CD4-positive, alpha-beta memory T cell (primary cell): Measurements from ENCODE around the gene B9D2. TPM values are rescaled to one million over a fixed set of nuclear protein-coding genes. Genes with fewer than 3 reads are reported as not detected.
A peak's percentile ranks its signal among the peaks of the same experiment; 100 is the strongest.
"Not testable (repeated sequence)": the region's sequence is repeated elsewhere in the genome, so short reads cannot be mapped to it uniquely, and the experiment has no call there.

Source experiments
- CTCF ChIA-PET: fragments of 350-600 bp; sonication (Branson Sonifier 250); formaldehyde crosslinking; loops from one replicate; lab custom pipeline; 2021; ENCODE audit warnings: inconsistent platforms; ENCODE audit not compliant: partially characterized antibody; lab: Charles Lee
- POLR2A ChIA-PET: fragments of 350-600 bp; sonication (Branson Sonifier 250); formaldehyde crosslinking; loops from one replicate; lab custom pipeline; 2021; ENCODE audit not compliant: partially characterized antibody; lab: Charles Lee
- DNase-seq, 5 donors: peaks; one replicate each; pipeline versions ENCODE4 v3.0.0 to v3.0.0-alpha.2; 2020 to 2022; ENCODE audit warnings: mixed read lengths in 1 of 5
- H3K27ac ChIP-seq: one replicate; pipeline ENCODE4 v1.7.0; 2013; ENCODE audit warnings: low read depth, low read length
- H3K27me3 ChIP-seq: 2 replicates; pipeline ENCODE4 v1.7.0; 2013; ENCODE audit warnings: mild to moderate bottlenecking, low read length, moderate library complexity; ENCODE audit not compliant: insufficient read depth
- H3K36me3 ChIP-seq: 2 replicates; pipeline ENCODE4 v1.7.0; 2013; ENCODE audit warnings: mild to moderate bottlenecking, low read length, moderate library complexity; ENCODE audit not compliant: insufficient read depth
- H3K4me1 ChIP-seq: 2 replicates; pipeline ENCODE4 v1.7.0; 2013; ENCODE audit warnings: mild to moderate bottlenecking, low read length, moderate library complexity; ENCODE audit not compliant: insufficient read depth
- H3K4me3 ChIP-seq, 2 donors: one replicate each; pipeline ENCODE4 v1.7.0; 2013; ENCODE audit warnings: low read length in 2 of 2, mild to moderate bottlenecking in 1 of 2
- H3K9me3 ChIP-seq, 2 donors: one replicate each; pipeline ENCODE4 v1.7.0; 2013; ENCODE audit warnings: low read length in 2 of 2, control low read depth in 1 of 2; ENCODE audit not compliant: control insufficient read depth in 1 of 2
- H3K27ac Mint-ChIP-seq, 7 donors: one replicate each; pipeline ENCODE4 v1.8.0; 2020 to 2021; ENCODE audit warnings: mixed read lengths in 7 of 7, mild to moderate bottlenecking in 6 of 7, inconsistent platforms in 3 of 7, moderate library complexity in 3 of 7
- H3K27me3 Mint-ChIP-seq, 2 donors: one replicate each; pipeline ENCODE4 v1.8.0; 2020 to 2021; ENCODE audit warnings: mixed read lengths in 2 of 2
- H3K36me3 Mint-ChIP-seq, 2 donors: one replicate each; pipeline ENCODE4 v1.8.0; 2020 to 2021; ENCODE audit warnings: mixed read lengths in 2 of 2, inconsistent platforms in 1 of 2, mild to moderate bottlenecking in 1 of 2
- H3K4me1 Mint-ChIP-seq, 4 donors: one replicate each; pipeline ENCODE4 v1.8.0; 2020 to 2021; ENCODE audit warnings: mixed read lengths in 4 of 4, mild to moderate bottlenecking in 1 of 4
- H3K4me3 Mint-ChIP-seq, 8 donors: one replicate each; pipeline ENCODE4 v1.8.0; 2020 to 2021; ENCODE audit warnings: mixed read lengths in 8 of 8, mild to moderate bottlenecking in 7 of 8, moderate library complexity in 6 of 8, inconsistent platforms in 3 of 8
- H3K9me3 Mint-ChIP-seq, 8 donors: one replicate each; pipeline ENCODE4 v1.8.0; 2020 to 2021; ENCODE audit warnings: mixed read lengths in 8 of 8, mild to moderate bottlenecking in 5 of 8, inconsistent platforms in 3 of 8, moderate library complexity in 1 of 8
- intact Hi-C: fragments of 100-400 bp; cut with micrococcal nuclease; formaldehyde crosslinking; loops from one replicate; pipeline ENCODE4 v1.15.1; 2023
- polyA plus RNA-seq, 2 donors: library from polyadenylated mRNA; unstranded; fragments of 300-500 nt; fragmentation: Illumina TruSeq; gene quantifications; one replicate each; pipeline ENCODE4 v1.2.3, GENCODE V29; 2021
- total RNA-seq, 2 experiments: library from RNA; stranded (reverse); gene quantifications; one replicate each; pipeline ENCODE4 v1.2.3, GENCODE V29; 2021

The B9D2 gene
- total and polyA plus RNA-seq, 4 experiments from 2014 or later: 11.6 to 22.4 (median 14.0) TPM

DNA sequence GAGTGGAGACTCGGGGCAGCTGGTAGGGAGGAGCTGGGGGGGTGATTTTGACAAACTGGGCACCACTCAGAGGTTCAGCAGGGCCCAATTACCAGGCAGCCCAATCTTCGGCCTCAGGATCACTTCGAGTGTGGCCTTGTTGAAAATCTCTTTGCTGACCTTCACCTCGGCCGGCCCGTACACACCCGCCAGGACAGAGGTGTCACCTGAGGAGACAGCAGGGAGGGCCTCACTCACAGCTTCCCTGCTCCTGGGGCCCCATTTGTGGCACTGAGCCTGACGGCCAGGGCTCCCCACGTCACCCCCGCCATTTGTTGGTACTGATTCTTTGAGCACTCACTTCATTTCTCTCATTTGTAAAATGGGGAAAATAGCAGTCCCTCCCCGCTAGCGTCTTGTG lies 28.8 kb upstream of the B9D2 start:
- Histone ChIP-seq H3K27ac (no peak overlapping the region), H3K4me3 (no peak overlapping the region), H3K4me1 (peaks cover 17% of the 10 kb centered on the region), H3K9me3 (no peaks in the 10 kb centered on the region), H3K36me3 (peaks cover 34% of the 10 kb centered on the region), H3K27me3 (no peaks in the 10 kb centered on the region)
- H3K9me3 Mint-ChIP-seq: no peaks in the 10 kb centered on the region
- peak overlapping the region in 2 of 7 donors; percentile 64 to 84 for H3K27ac Mint-ChIP-seq
- DNase-seq: no peak
- H3K4me1 Mint-ChIP-seq: peaks cover 12 to 28% (median 20%) of the 10 kb centered on the region in 4 donors
- H3K27me3 Mint-ChIP-seq: no peaks in the 10 kb centered on the region
- H3K4me3 Mint-ChIP-seq: no peak overlapping the region
- POLR2A ChIA-PET: interaction anchor here (1.2 kb wide), 1 partner anchor 8 kb away, joined by 3 read pairs; no protein-coding TSS in a partner anchor
- H3K36me3 Mint-ChIP-seq: peaks cover 12 to 36% of the 10 kb centered on the region in 2 donors
- CTCF ChIA-PET: no interaction called here
- intact Hi-C loops: no loop called here

DNA sequence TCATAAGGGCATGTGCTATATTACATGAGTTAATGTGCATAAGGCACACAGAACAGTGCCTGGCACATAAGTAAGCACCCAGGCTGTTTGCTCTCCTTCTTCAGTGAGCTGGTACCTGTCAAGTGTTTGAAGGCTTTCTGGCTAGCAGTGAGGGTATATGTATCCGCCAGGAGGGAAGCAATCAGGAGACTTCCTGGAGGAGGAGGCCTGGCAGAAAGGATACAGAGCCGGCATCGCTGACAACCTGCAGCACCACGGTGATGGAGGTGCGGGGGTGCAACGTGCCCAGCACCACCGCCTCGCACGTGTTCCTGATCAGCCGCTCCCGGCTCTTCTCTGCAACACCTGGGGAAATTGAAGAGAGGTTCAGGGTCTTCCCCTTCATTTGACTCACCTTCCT lies 27.7 kb upstream of the B9D2 start:
- Histone ChIP-seq H3K4me1 (peaks cover 14% of the 10 kb centered on the region), H3K9me3 (no peaks in the 10 kb centered on the region), H3K27ac (no peak overlapping the region), H3K4me3 (no peak overlapping the region), H3K27me3 (no peaks in the 10 kb centered on the region), H3K36me3 (peaks cover 34% of the 10 kb centered on the region)
- ChIA-PET POLR2A (no interaction called here), CTCF (no interaction called here)
- no peaks in the 10 kb centered on the region for H3K27me3 Mint-ChIP-seq
- H3K36me3 Mint-ChIP-seq: peaks cover 12 to 30% of the 10 kb centered on the region in 2 donors
- H3K4me1 Mint-ChIP-seq: peaks cover 9 to 16% (median 14%) of the 10 kb centered on the region in 4 donors
- intact Hi-C loops: no loop called here
- no peaks in the 10 kb centered on the region for H3K9me3 Mint-ChIP-seq
- no peak overlapping the region for H3K27ac Mint-ChIP-seq
- H3K4me3 Mint-ChIP-seq: no peak overlapping the region
- DNase-seq: no peak

GRCh38 chr19:41386442-41386841 lies 22.5 kb upstream of the B9D2 start:
- CTCF ChIA-PET: no interaction called here
- Histone ChIP-seq H3K4me1 (no peaks in the 10 kb centered on the region), H3K36me3 (peaks cover 26% of the 10 kb centered on the region), H3K27me3 (no peaks in the 10 kb centered on the region), H3K4me3 (no peak overlapping the region), H3K9me3 (no peaks in the 10 kb centered on the region), H3K27ac (no peak overlapping the region)
- Mint-ChIP-seq H3K4me3 (no peak overlapping the region), H3K4me1 (peaks cover 0 to 4% (median 0%) of the 10 kb centered on the region in 4 donors), H3K27me3 (no peaks in the 10 kb centered on the region), H3K9me3 (no peaks in the 10 kb centered on the region), H3K27ac (peak overlapping the region in 1 of 7 donors; percentile 74), H3K36me3 (peaks cover 5 to 36% of the 10 kb centered on the region in 2 donors)
- intact Hi-C loops: no loop called here
- DNase-seq: no peak
- POLR2A ChIA-PET: interaction anchor here (0.6 to 1.6 kb wide), 2 partner anchors 17 to 22 kb away, joined by 3 to 5 read pairs; partner anchors contain the start of gene B9D2

DNA sequence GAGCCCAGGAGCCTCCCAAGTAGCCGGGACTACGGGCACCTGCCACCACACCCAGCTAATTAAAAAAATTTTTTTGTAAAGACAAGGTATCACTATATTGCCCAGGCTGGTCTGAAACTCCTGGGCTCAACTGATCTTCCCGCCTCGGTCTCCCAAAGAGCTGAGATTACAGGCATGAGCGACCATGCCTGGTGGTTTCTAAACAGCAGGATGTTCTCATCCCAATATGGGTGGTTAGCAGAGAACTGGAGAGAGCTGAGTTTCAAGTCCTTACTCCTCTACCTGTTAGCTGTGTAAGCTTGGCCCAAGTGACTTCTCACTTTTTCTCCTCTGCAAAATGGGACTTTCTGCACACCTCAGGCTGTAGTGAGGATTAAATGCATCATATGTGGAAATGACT lies 20.4 kb upstream of the B9D2 start:
- intact Hi-C loops: no loop called here
- no peak overlapping the region for H3K4me3 ChIP-seq
- H3K4me3 Mint-ChIP-seq: no peak overlapping the region
- peak overlapping the region in 2 of 7 donors; percentile 23 to 32 for H3K27ac Mint-ChIP-seq
- H3K4me1 ChIP-seq: no peaks in the 10 kb centered on the region
- ChIA-PET CTCF (interaction anchor here (0.7 to 0.8 kb wide), 3 partner anchors 11 to 64 kb away, joined by 3 read pairs; partner anchors contain the start of gene DMAC2), POLR2A (interaction anchor here (1.0 kb wide), 1 partner anchor 9 kb away, joined by 3 read pairs; no protein-coding TSS in a partner anchor)
- H3K36me3 ChIP-seq: peaks cover 10% of the 10 kb centered on the region
- no peak overlapping the region for H3K27ac ChIP-seq
- H3K27me3 ChIP-seq: no peaks in the 10 kb centered on the region
- H3K9me3 ChIP-seq: no peaks in the 10 kb centered on the region
- H3K36me3 Mint-ChIP-seq: peaks cover 0 to 21% of the 10 kb centered on the region in 2 donors
- H3K4me1 Mint-ChIP-seq: peaks cover 0 to 4% (median 0%) of the 10 kb centered on the region in 4 donors
- no peaks in the 10 kb centered on the region for H3K27me3 Mint-ChIP-seq
- no peaks in the 10 kb centered on the region for H3K9me3 Mint-ChIP-seq
- no peak for DNase-seq

DNA sequence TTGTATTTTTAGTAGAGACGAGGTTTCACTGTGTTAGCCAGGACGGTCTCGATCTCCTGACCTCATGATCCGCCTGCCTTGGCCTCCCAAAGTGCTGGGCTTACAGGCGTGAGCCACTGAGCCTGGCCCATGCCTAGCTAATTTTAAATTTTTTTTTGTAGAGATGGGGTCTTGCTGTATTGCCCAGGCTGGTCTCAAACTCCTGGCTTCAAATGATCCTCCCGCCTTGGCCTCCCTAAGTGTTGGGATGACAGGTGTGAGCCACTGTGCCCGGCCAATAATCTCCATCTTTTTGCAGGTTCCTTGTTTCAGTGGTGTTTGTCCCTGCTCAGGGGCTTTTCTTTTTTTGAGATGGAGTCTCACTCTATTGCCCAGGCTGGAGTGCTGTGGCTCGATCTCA lies 17.6 kb upstream of the B9D2 start:
- H3K9me3 ChIP-seq, H3K36me3 ChIP-seq, H3K27me3 ChIP-seq, H3K27ac ChIP-seq, H3K4me3 Mint-ChIP-seq, H3K9me3 Mint-ChIP-seq, DNase-seq, CTCF ChIA-PET, intact Hi-C loops, H3K4me1 ChIP-seq, H3K4me3 ChIP-seq, H3K27me3 Mint-ChIP-seq: not testable (repeated sequence)
- POLR2A ChIA-PET: interaction anchor here (0.6 kb wide), 1 partner anchor 23 kb away, joined by 5 read pairs; no protein-coding TSS in a partner anchor
- Mint-ChIP-seq H3K4me1 (peaks cover 5 to 13% (median 8%) of the 10 kb centered on the region in 4 donors), H3K36me3 (peaks cover 0 to 14% of the 10 kb centered on the region in 2 donors), H3K27ac (peak overlapping the region in 1 of 7 donors; percentile 8)

DNA sequence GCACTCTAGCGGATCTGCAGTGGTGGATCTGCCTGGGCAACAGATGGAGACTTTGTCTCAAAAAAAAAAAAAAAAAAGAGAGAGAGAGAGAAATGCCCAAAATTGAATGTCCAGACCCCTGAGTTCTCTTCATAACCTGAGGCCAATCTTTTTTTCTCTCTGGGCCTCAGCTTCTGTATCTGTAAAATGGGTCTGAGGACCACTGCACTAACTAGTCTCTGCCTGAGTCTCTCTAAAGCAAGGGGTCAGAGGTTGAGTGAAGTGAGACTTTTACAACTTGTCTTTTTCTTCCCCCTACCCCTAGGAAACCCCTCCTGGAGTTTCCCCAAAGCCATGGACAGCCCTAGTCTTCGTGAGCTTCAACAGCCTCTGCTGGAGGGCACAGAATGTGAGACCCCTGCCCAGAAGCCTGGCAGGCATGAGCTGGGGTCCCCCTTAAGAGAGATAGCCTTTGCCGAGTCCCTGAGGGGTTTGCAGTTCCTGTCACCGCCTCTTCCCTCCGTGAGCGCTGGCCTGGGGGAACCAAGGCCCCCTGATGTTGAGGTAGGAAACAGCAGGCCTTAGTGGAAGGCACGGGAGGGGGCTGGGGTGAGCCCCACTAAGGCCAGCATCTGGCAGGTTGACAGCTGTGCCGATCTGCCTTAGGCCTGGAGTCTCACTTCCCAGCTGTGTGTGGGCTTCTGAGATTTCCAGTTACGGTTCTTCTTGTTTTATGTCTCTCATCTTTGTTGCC lies 14.2 kb upstream of the B9D2 start:
- Histone ChIP-seq H3K9me3 (no peaks in the 10 kb centered on the region), H3K27ac (no peak overlapping the region), H3K4me3 (no peak overlapping the region), H3K36me3 (peaks cover 3% of the 10 kb centered on the region), H3K4me1 (peaks cover 7% of the 10 kb centered on the region), H3K27me3 (no peaks in the 10 kb centered on the region)
- ChIA-PET POLR2A (interaction anchor here (3.5 kb wide), 1 partner anchor 14 kb away, joined by 11 read pairs; the partner anchor contains the start of gene B9D2), CTCF (interaction anchor here (1.0 to 1.8 kb wide), 2 partner anchors 14 to 72 kb away, joined by 4 read pairs; partner anchors contain the start of gene B9D2)
- peak overlapping the region in 2 of 7 donors; percentile 19 to 66 for H3K27ac Mint-ChIP-seq
- H3K4me3 Mint-ChIP-seq: no peak overlapping the region
- DNase-seq: no peak
- no peaks in the 10 kb centered on the region for H3K9me3 Mint-ChIP-seq
- no peaks in the 10 kb centered on the region for H3K27me3 Mint-ChIP-seq
- H3K4me1 Mint-ChIP-seq: peaks cover 11 to 16% (median 12%) of the 10 kb centered on the region in 4 donors
- intact Hi-C loops: no loop called here
- peaks cover 0 to 3% of the 10 kb centered on the region in 2 donors for H3K36me3 Mint-ChIP-seq

- Histone ChIP-seq H3K9me3 (no peaks in the 10 kb centered on the region), H3K27ac (peak overlapping the region; percentile 20), H3K4me3 (peak overlapping the region; percentile 19 to 57), H3K36me3 (no peaks in the 10 kb centered on the region), H3K4me1 (peaks cover 7% of the 10 kb centered on the region), H3K27me3 (no peaks in the 10 kb centered on the region)
- CTCF ChIA-PET: interaction anchor here (0.7 to 1.8 kb wide), 2 partner anchors 13 to 74 kb away, joined by 4 read pairs; partner anchors contain the start of gene B9D2
- Mint-ChIP-seq H3K4me3 (peak overlapping the region; percentile 80 to 91 (median 86)), H3K27ac (peak overlapping the region in 6 of 7 donors; percentile 70 to 95 (median 86)), H3K4me1 (peaks cover 11 to 16% (median 12%) of the 10 kb centered on the region in 4 donors), H3K9me3 (no peaks in the 10 kb centered on the region), H3K36me3 (no peaks in the 10 kb centered on the region), H3K27me3 (no peaks in the 10 kb centered on the region)
- DNase-seq: no peak
- intact Hi-C loops: no loop called here
- POLR2A ChIA-PET: interaction anchor here (1.0 to 3.5 kb wide), 5 partner anchors 13 to 76 kb away, joined by 3 to 11 read pairs (median 3); partner anchors contain the start of gene B9D2
Measured at GRCh38 chr19:41376998-41377365, 13.0 kb upstream of the B9D2 start.
